IPS-18a (cell line): ENCODE data around the gene AHDC1.
A peak's percentile ranks its signal among the peaks of the same experiment; 100 is the strongest.

Experiments used
- H3K27ac ChIP-seq: one replicate; pipeline ENCODE4 v1.5.1; 2013; ENCODE audit warnings: low read length
- H3K27me3 ChIP-seq: one replicate; pipeline ENCODE4 v1.6.1; 2013; ENCODE audit warnings: mild to moderate bottlenecking, low read length; ENCODE audit not compliant: control insufficient read depth, insufficient read depth
- H3K36me3 ChIP-seq: one replicate; pipeline ENCODE4 v1.6.1; 2013; ENCODE audit warnings: low read depth, low read length; ENCODE audit not compliant: control insufficient read depth
- H3K4me1 ChIP-seq: one replicate; pipeline ENCODE4 v1.6.1; 2013; ENCODE audit warnings: low read depth, low read length; ENCODE audit not compliant: control insufficient read depth
- H3K4me3 ChIP-seq: one replicate; pipeline ENCODE4 v1.5.1; 2013; ENCODE audit warnings: low read length
- H3K9ac ChIP-seq: one replicate; pipeline ENCODE4 v1.6.1; 2013; ENCODE audit warnings: mild to moderate bottlenecking, low read length, moderate library complexity
- H3K9me3 ChIP-seq: one replicate; pipeline ENCODE4 v1.6.1; 2013; ENCODE audit warnings: low read depth, low read length; ENCODE audit not compliant: control insufficient read depth

The AHDC1 gene

GRCh38 chr1:27592232-27592930 lies 11.6 kb downstream of the AHDC1 start:
- H3K4me3 ChIP-seq, result peak overlapping the region; percentile 27
- no peak overlapping the region for H3K27ac ChIP-seq
- no peaks in the 10 kb centered on the region for H3K9me3 ChIP-seq
- H3K27me3 ChIP-seq, result no peaks in the 10 kb centered on the region
- H3K4me1 ChIP-seq, result peaks cover 26% of the 10 kb centered on the region
- peaks cover 6% of the 10 kb centered on the region for H3K36me3 ChIP-seq
- H3K9ac ChIP-seq, result no peak overlapping the region

GRCh38 chr1:27591622-27592021 lies 12.3 kb downstream of the AHDC1 start:
- peaks cover 26% of the 10 kb centered on the region for H3K4me1 ChIP-seq
- no peak overlapping the region for H3K27ac ChIP-seq
- H3K9me3 ChIP-seq, result no peaks in the 10 kb centered on the region
- no peak overlapping the region for H3K4me3 ChIP-seq
- H3K9ac ChIP-seq, result no peak overlapping the region
- peaks cover 6% of the 10 kb centered on the region for H3K36me3 ChIP-seq
- no peaks in the 10 kb centered on the region for H3K27me3 ChIP-seq

- Histone ChIP-seq H3K36me3 (peaks cover 6% of the 10 kb centered on the region), H3K9me3 (no peaks in the 10 kb centered on the region), H3K4me3 (no peak overlapping the region), H3K27ac (no peak overlapping the region), H3K9ac (no peak overlapping the region), H3K4me1 (peaks cover 26% of the 10 kb centered on the region), H3K27me3 (no peaks in the 10 kb centered on the region)
These were observed 12.9 kb downstream of the AHDC1 start for GRCh38 chr1:27590917-27591508.

- peaks cover 6% of the 10 kb centered on the region for H3K36me3 ChIP-seq
- H3K27ac ChIP-seq, result no peak overlapping the region
- no peaks in the 10 kb centered on the region for H3K27me3 ChIP-seq
- H3K9me3 ChIP-seq, result no peaks in the 10 kb centered on the region
- peaks cover 26% of the 10 kb centered on the region for H3K4me1 ChIP-seq
- no peak overlapping the region for H3K9ac ChIP-seq
- H3K4me3 ChIP-seq, result no peak overlapping the region
These were observed 14.0 kb downstream of the AHDC1 start for GRCh38 chr1:27589841-27590426.

GRCh38 chr1:27589441-27589840 lies 14.5 kb downstream of the AHDC1 start:
- no peak overlapping the region for H3K27ac ChIP-seq
- H3K9me3 ChIP-seq, result no peaks in the 10 kb centered on the region
- no peak overlapping the region for H3K9ac ChIP-seq
- no peaks in the 10 kb centered on the region for H3K27me3 ChIP-seq
- H3K4me1 ChIP-seq, result peaks cover 22% of the 10 kb centered on the region
- H3K4me3 ChIP-seq, result no peak overlapping the region
- peaks cover 6% of the 10 kb centered on the region for H3K36me3 ChIP-seq

GRCh38 chr1:27588256-27589232 lies 15.4 kb downstream of the AHDC1 start:
- Histone ChIP-seq H3K36me3 (peaks cover 6% of the 10 kb centered on the region), H3K4me1 (peaks cover 13% of the 10 kb centered on the region), H3K4me3 (no peak overlapping the region), H3K27me3 (no peaks in the 10 kb centered on the region), H3K9ac (no peak overlapping the region), H3K9me3 (no peaks in the 10 kb centered on the region), H3K27ac (no peak overlapping the region)

- Histone ChIP-seq H3K9me3 (no peaks in the 10 kb centered on the region), H3K27ac (no peak overlapping the region), H3K27me3 (no peaks in the 10 kb centered on the region), H3K9ac (no peak overlapping the region), H3K36me3 (peaks cover 6% of the 10 kb centered on the region), H3K4me3 (no peak overlapping the region), H3K4me1 (peaks cover 4% of the 10 kb centered on the region)
These were observed 18.3 kb downstream of the AHDC1 start for GRCh38 chr1:27585684-27586083.

GRCh38 chr1:27584453-27584852 lies 19.5 kb downstream of the AHDC1 start:
- no peaks in the 10 kb centered on the region for H3K4me1 ChIP-seq
- no peak overlapping the region for H3K4me3 ChIP-seq
- peaks cover 3% of the 10 kb centered on the region for H3K36me3 ChIP-seq
- H3K27me3 ChIP-seq, result no peaks in the 10 kb centered on the region
- no peaks in the 10 kb centered on the region for H3K9me3 ChIP-seq
- H3K27ac ChIP-seq, result no peak overlapping the region
- H3K9ac ChIP-seq, result no peak overlapping the region

- H3K4me3 ChIP-seq, result no peak overlapping the region
- H3K4me1 ChIP-seq, result no peaks in the 10 kb centered on the region
- no peak overlapping the region for H3K9ac ChIP-seq
- H3K36me3 ChIP-seq, result no peaks in the 10 kb centered on the region
- no peaks in the 10 kb centered on the region for H3K27me3 ChIP-seq
- no peak overlapping the region for H3K27ac ChIP-seq
- no peaks in the 10 kb centered on the region for H3K9me3 ChIP-seq
These were observed 20.5 kb downstream of the AHDC1 start for GRCh38 chr1:27583479-27583878.

GRCh38 chr1:27581823-27582243 lies 22.1 kb downstream of the AHDC1 start:
- H3K9me3 ChIP-seq, result no peaks in the 10 kb centered on the region
- H3K27ac ChIP-seq, result no peak overlapping the region
- no peaks in the 10 kb centered on the region for H3K4me1 ChIP-seq
- no peak overlapping the region for H3K4me3 ChIP-seq
- no peaks in the 10 kb centered on the region for H3K27me3 ChIP-seq
- no peak overlapping the region for H3K9ac ChIP-seq
- no peaks in the 10 kb centered on the region for H3K36me3 ChIP-seq

- peaks cover 24% of the 10 kb centered on the region for H3K4me1 ChIP-seq
These were observed 26.3 kb downstream of the AHDC1 start for GRCh38 chr1:27577504-27578188.

More at GRCh38 chr1:27577504-27578188, 26.3 kb downstream of the AHDC1 start:
- Histone ChIP-seq H3K27me3 (no peaks in the 10 kb centered on the region), H3K36me3 (no peaks in the 10 kb centered on the region), H3K9ac (no peak overlapping the region), H3K9me3 (no peaks in the 10 kb centered on the region), H3K27ac (no peak overlapping the region), H3K4me3 (no peak overlapping the region)
